Endothelial cell (in vitro differentiated cells): ENCODE measurements around the gene ICE1. TPM values are rescaled to one million over a fixed set of nuclear protein-coding genes. Genes with fewer than 3 reads are reported as not detected.

Source experiments
- DNase-seq: peaks from one replicate; pipeline ENCODE4 v3.0.0; 2021; ENCODE audit warnings: low spot score
- H3K27ac Mint-ChIP-seq: one replicate; pipeline ENCODE4 v1.8.0; 2021; ENCODE audit warnings: mixed read lengths, inconsistent platforms; ENCODE audit not compliant: unreplicated experiment
- H3K27me3 Mint-ChIP-seq: one replicate; pipeline ENCODE4 v1.8.0; 2021; ENCODE audit warnings: mild to moderate bottlenecking, moderate library complexity, mixed read lengths, inconsistent platforms; ENCODE audit not compliant: unreplicated experiment
- H3K36me3 Mint-ChIP-seq: one replicate; pipeline ENCODE4 v1.8.0; 2021; ENCODE audit warnings: mild to moderate bottlenecking, low read depth, mixed read lengths, inconsistent platforms; ENCODE audit not compliant: unreplicated experiment
- H3K4me1 Mint-ChIP-seq: one replicate; pipeline ENCODE4 v1.8.0; 2021; ENCODE audit warnings: mild to moderate bottlenecking, mixed read lengths, inconsistent platforms; ENCODE audit not compliant: unreplicated experiment
- H3K4me3 Mint-ChIP-seq: one replicate; pipeline ENCODE4 v1.8.0; 2021; ENCODE audit warnings: mild to moderate bottlenecking, mixed read lengths, inconsistent platforms; ENCODE audit not compliant: unreplicated experiment
- H3K9me3 Mint-ChIP-seq: one replicate; pipeline ENCODE4 v1.8.0; 2021; ENCODE audit warnings: mixed read lengths, inconsistent platforms; ENCODE audit not compliant: unreplicated experiment
- total RNA-seq: library from RNA; stranded (reverse); fragmentation: NEBNext Ultra II Directional; extraction: Animal tissue kit (Norgen Biotek cat#: 25700); gene quantifications from one replicate; pipeline ENCODE4 v1.2.1, GENCODE V29; 2021; ENCODE audit not compliant: unreplicated experiment
- TF ChIP-seq, protein P1 (sequence below): fragments of 200-600 bp; sonication (generic); IDR thresholded peaks from one replicate; pipeline ENCODE4 v1.5.0; 2021; ENCODE audit warnings: antibody characterized with exemption; ENCODE audit not compliant: unreplicated experiment

ICE1 gene
- total RNA-seq, 1 donor from 2014 or later, result 34.9 TPM

DNA sequence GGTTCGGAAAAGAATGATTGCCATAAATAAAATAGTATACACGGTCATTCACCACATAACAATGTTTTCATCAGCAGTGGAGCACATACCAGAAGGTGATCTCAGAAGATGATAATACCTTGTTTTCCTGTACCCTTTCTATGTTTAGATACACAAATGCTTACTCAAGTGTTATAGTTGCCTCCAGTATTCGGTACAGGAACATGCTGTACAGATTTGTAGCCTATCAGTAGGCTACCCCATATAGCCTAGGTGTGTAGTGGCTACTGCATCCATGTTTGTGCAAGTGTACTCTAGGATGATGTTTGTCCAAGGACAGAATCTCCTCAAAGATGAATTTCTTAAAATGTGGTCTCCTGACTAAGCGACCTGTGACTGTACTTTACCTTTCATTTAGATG is 59.2 kb downstream of the ICE1 start:
- DNase-seq, result no peak
- Mint-ChIP-seq H3K27ac (no peak overlapping the region), H3K9me3 (no peaks in the 10 kb centered on the region), H3K36me3 (peaks cover 16% of the 10 kb centered on the region), H3K27me3 (peaks cover 2% of the 10 kb centered on the region), H3K4me3 (no peak overlapping the region), H3K4me1 (no peaks in the 10 kb centered on the region)
- TF ChIP-seq, protein P1, sequence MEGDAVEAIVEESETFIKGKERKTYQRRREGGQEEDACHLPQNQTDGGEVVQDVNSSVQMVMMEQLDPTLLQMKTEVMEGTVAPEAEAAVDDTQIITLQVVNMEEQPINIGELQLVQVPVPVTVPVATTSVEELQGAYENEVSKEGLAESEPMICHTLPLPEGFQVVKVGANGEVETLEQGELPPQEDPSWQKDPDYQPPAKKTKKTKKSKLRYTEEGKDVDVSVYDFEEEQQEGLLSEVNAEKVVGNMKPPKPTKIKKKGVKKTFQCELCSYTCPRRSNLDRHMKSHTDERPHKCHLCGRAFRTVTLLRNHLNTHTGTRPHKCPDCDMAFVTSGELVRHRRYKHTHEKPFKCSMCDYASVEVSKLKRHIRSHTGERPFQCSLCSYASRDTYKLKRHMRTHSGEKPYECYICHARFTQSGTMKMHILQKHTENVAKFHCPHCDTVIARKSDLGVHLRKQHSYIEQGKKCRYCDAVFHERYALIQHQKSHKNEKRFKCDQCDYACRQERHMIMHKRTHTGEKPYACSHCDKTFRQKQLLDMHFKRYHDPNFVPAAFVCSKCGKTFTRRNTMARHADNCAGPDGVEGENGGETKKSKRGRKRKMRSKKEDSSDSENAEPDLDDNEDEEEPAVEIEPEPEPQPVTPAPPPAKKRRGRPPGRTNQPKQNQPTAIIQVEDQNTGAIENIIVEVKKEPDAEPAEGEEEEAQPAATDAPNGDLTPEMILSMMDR, result no peak

DNA sequence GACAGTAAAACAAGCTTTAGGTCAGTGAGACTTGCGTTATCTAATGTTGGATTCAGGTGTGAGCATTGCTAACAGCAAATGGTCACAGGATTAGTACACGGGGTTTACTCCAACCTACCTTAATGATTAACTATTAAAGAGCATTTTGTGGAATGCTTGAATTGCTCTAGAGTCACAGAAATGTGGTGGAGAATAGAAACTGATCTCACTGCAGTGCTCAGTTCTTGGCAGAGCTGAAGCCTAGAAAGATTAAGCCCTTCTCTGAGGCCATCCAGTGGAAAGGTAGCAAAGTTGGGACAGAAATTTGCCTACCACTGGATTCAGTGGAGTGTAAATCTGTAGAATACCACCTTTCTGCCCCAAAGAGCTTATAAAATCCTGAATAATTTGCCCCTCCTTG is 60.9 kb downstream of the ICE1 start:
- Mint-ChIP-seq H3K4me3 (no peak overlapping the region), H3K27ac (no peak overlapping the region)

DNA sequence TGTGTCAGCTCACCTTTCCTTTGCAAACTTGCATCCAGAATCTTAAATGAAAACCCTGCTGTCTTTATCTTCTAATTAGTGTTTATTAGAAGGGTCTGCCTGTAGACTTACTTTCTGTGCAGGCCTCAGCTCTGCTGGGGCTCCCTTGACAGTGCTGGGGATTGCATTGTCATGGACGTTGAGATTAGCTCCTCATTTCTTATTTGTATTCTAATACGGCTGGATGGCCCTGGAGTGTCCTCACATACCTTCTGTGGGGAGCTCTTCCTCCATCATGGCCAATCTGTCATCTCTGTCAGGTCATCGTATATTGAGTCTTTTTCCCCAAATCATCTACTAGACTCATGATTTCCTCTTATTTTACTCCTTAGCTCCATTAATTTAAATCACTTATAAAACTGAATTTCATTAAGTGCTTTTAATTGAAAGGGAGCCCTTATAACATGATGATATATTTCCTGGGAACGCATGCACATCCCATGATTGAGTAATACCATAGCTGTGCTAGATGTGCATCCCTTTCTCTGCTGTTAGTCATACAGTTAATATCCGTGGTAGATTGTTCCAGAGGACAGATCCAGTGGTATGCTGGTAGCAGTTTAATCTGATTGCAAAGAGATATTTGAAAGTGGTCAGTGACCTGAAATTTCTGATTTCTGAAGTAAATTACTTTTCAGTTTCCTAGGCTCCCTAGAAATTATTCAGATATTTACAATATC is 61.6 kb downstream of the ICE1 start:
- no peak for DNase-seq
- Mint-ChIP-seq H3K4me3 (no peak overlapping the region), H3K9me3 (no peaks in the 10 kb centered on the region), H3K27me3 (peaks cover 2% of the 10 kb centered on the region), H3K4me1 (no peaks in the 10 kb centered on the region), H3K36me3 (peaks cover 11% of the 10 kb centered on the region), H3K27ac (no peak overlapping the region)
- TF ChIP-seq, protein P1, result no peak

More for the DNA sequence above, 60.9 kb downstream of the ICE1 start:
- TF ChIP-seq, protein P1, result no peak
- Mint-ChIP-seq H3K9me3 (no peaks in the 10 kb centered on the region), H3K4me1 (no peaks in the 10 kb centered on the region), H3K36me3 (peaks cover 11% of the 10 kb centered on the region), H3K27me3 (peaks cover 2% of the 10 kb centered on the region)
- no peak for DNase-seq

DNA sequence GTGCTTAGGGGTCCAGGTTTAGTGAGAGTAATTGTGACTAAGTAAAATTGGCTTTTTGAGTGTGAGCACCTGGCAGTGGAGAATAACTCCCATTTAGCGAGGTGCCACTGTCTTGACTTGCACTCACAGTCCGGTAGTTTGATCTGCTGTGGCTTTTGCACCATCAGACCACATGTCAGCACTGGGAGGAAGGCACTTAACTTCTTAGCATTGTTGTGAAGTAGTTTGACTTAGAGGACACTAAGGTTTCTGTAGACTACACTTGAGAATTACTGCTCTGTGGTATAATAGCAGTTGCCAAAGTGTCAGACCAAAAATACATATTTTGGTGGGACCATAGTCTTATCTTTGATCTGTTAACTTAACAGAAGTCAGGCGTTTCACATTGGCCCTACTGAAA is 63.6 kb downstream of the ICE1 start:
- DNase-seq, result no peak
- peaks cover 2% of the 10 kb centered on the region for H3K27me3 Mint-ChIP-seq
- H3K36me3 Mint-ChIP-seq, result peaks cover 7% of the 10 kb centered on the region
- TF ChIP-seq, protein P1, result no peak
- no peak overlapping the region for H3K27ac Mint-ChIP-seq
- no peak overlapping the region for H3K4me3 Mint-ChIP-seq
- no peaks in the 10 kb centered on the region for H3K9me3 Mint-ChIP-seq
- H3K4me1 Mint-ChIP-seq, result no peaks in the 10 kb centered on the region

DNA sequence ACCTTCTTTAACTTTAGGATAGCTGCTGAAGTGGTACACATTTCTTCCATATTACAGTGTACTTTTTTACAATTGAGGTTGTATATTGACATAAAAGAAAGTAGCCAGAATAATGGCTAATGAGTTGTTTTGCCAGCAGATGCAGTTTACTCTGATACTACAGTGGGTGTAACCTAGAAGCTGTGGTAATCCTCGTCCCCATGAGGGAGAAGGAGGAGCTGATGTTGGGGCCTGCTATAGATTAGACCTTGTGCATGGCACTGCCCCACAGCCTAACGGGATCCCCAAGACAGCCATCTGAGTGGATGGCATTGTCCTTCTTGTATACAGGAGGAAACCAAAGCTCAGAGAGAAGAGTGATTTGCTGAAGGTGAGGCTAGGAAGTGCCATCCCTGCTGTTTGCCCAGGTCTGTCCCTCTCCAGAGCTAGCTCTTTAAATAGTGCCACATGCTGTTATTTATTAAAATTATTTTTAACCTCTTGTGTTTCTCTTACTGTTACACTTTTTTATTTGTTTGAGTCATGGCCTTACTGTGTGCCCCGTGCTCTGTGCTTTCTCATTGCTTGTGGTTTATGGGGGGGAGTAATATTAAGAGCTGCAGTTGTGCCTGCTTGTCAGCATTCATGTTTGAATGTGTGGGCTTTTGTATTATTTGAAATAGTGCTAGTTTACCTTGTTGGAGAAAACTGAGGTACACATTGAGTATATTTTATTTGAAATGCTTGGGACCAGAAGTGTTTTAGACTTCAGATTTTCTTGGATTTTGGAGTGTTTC is 65.3 kb downstream of the ICE1 start:
- H3K27ac Mint-ChIP-seq, result no peak overlapping the region

More for the DNA sequence above, 65.3 kb downstream of the ICE1 start:
- Mint-ChIP-seq H3K9me3 (no peaks in the 10 kb centered on the region), H3K4me3 (no peak overlapping the region), H3K27me3 (no peaks in the 10 kb centered on the region), H3K4me1 (no peaks in the 10 kb centered on the region), H3K36me3 (peaks cover 4% of the 10 kb centered on the region)
- TF ChIP-seq, protein P1, result no peak
- DNase-seq, result no peak
